Activated effector memory CD4-positive, alpha-beta T cell treated with Interleukin-2 at 50 U/mL for 16 hours (primary cell): Measurements from ENCODE around the gene MTM1.

ENCODE experiments used
- DNase-seq: peaks from one replicate; pipeline ENCODE4 v3.0.0-alpha.2; 2020

MTM1 gene

GRCh38 chrX:150551963-150552362 is 16.5 kb upstream of the MTM1 start:
- no peak for DNase-seq

GRCh38 chrX:150558424-150558823 is 10.0 kb upstream of the MTM1 start:
- DNase-seq: no peak

- DNase-seq: no peak
Observed at GRCh38 chrX:150564838-150565237, 3.6 kb upstream of the MTM1 start.

GRCh38 chrX:150565551-150565950 is 2.9 kb upstream of the MTM1 start:
- no peak for DNase-seq

- DNase-seq: no peak
Observed at GRCh38 chrX:150566734-150567182, 1.7 kb upstream of the MTM1 start.

- DNase-seq: no peak
Observed at GRCh38 chrX:150567645-150568319, 639 bp upstream of the MTM1 start.

- peak; percentile 24 for DNase-seq
Observed at GRCh38 chrX:150569155-150569477, 695 bp downstream of the MTM1 start.

- no peak for DNase-seq
Observed at GRCh38 chrX:150570512-150570911, 2.1 kb downstream of the MTM1 start.

- no peak for DNase-seq
Observed at GRCh38 chrX:150572206-150572605, 3.8 kb downstream of the MTM1 start.

GRCh38 chrX:150573106-150573505 is 4.7 kb downstream of the MTM1 start:
- DNase-seq: no peak

GRCh38 chrX:150573702-150574101 is 5.3 kb downstream of the MTM1 start:
- no peak for DNase-seq

GRCh38 chrX:150574559-150575418 is 6.4 kb downstream of the MTM1 start:
- no peak for DNase-seq

GRCh38 chrX:150575419-150575814 is 7.0 kb downstream of the MTM1 start:
- peak; percentile 13 for DNase-seq

GRCh38 chrX:150577174-150577573 is 8.8 kb downstream of the MTM1 start:
- no peak for DNase-seq

GRCh38 chrX:150581093-150581775 is 12.8 kb downstream of the MTM1 start:
- DNase-seq: no peak

- no peak for DNase-seq
Observed at GRCh38 chrX:150582338-150582948, 14.0 kb downstream of the MTM1 start.

- no peak for DNase-seq
Observed at GRCh38 chrX:150587585-150588503, 19.4 kb downstream of the MTM1 start.

- no peak for DNase-seq
Observed at GRCh38 chrX:150594584-150594983, 26.2 kb downstream of the MTM1 start.

GRCh38 chrX:150599226-150599625 is 30.8 kb downstream of the MTM1 start:
- DNase-seq: no peak

- DNase-seq: no peak
Observed at GRCh38 chrX:150602296-150602695, 33.9 kb downstream of the MTM1 start.

GRCh38 chrX:150602743-150603142 is 34.3 kb downstream of the MTM1 start:
- no peak for DNase-seq

- DNase-seq: no peak
Observed at GRCh38 chrX:150605603-150606002, 37.2 kb downstream of the MTM1 start.
